Activated naive CD8-positive, alpha-beta T cell treated with anti-CD3 and anti-CD28 coated beads for 36 hours (primary cell): Measurements from ENCODE around the gene RPS6KB2. TPM values are rescaled to one million over a fixed set of nuclear protein-coding genes. Genes with fewer than 3 reads are reported as not detected.
"Not testable (repeated sequence)": the region's sequence is repeated elsewhere in the genome, so short reads cannot be mapped to it uniquely, and the experiment has no call there.

ENCODE experiments used
- DNase-seq: peaks from one replicate; pipeline ENCODE4 v3.0.0; 2021
- H3K27ac Mint-ChIP-seq: one replicate; pipeline ENCODE4 v1.8.0; 2022; ENCODE audit warnings: mild to moderate bottlenecking, moderate library complexity, mixed read lengths
- H3K27me3 Mint-ChIP-seq: one replicate; pipeline ENCODE4 v1.8.0; 2022; ENCODE audit warnings: mild to moderate bottlenecking, mixed read lengths
- H3K36me3 Mint-ChIP-seq: one replicate; pipeline ENCODE4 v1.8.0; 2021; ENCODE audit warnings: mild to moderate bottlenecking, mixed read lengths
- H3K4me1 Mint-ChIP-seq: one replicate; pipeline ENCODE4 v1.8.0; 2021; ENCODE audit warnings: mixed read lengths
- H3K4me3 Mint-ChIP-seq: one replicate; pipeline ENCODE4 v1.8.0; 2022; ENCODE audit warnings: mild to moderate bottlenecking, moderate library complexity, mixed read lengths
- H3K9me3 Mint-ChIP-seq: one replicate; pipeline ENCODE4 v1.8.0; 2022; ENCODE audit warnings: mixed read lengths
- total RNA-seq, 2 experiments: library from RNA; stranded (reverse); gene quantifications; one replicate each; pipeline ENCODE4 v1.2.3, GENCODE V29; 2021

Gene RPS6KB2
- total RNA-seq, 2 experiments from 2014 or later = 64.9 to 67.7 TPM

- Mint-ChIP-seq H3K36me3 (peaks cover 19% of the 10 kb centered on the region), H3K4me3 (peak overlapping the region; percentile 92), H3K27ac (peak overlapping the region; percentile 29), H3K4me1 (peaks cover 39% of the 10 kb centered on the region), H3K27me3 (no peaks in the 10 kb centered on the region), H3K9me3 (no peaks in the 10 kb centered on the region)
- DNase-seq = no peak
These were observed 34.9 kb upstream of the RPS6KB2 start for GRCh38 chr11:67393437-67393836.

GRCh38 chr11:67393990-67394389 is 34.3 kb upstream of the RPS6KB2 start:
- H3K4me3 Mint-ChIP-seq = peak overlapping the region; percentile 6
- no peaks in the 10 kb centered on the region for H3K27me3 Mint-ChIP-seq
- H3K9me3 Mint-ChIP-seq = no peaks in the 10 kb centered on the region
- DNase-seq = no peak
- H3K4me1 Mint-ChIP-seq = peaks cover 41% of the 10 kb centered on the region
- no peak overlapping the region for H3K27ac Mint-ChIP-seq
- peaks cover 21% of the 10 kb centered on the region for H3K36me3 Mint-ChIP-seq

- Mint-ChIP-seq H3K4me1 (peaks cover 45% of the 10 kb centered on the region), H3K4me3 (no peak overlapping the region), H3K36me3 (peaks cover 28% of the 10 kb centered on the region), H3K27me3 (no peaks in the 10 kb centered on the region), H3K27ac (peak overlapping the region; percentile 4), H3K9me3 (no peaks in the 10 kb centered on the region)
- DNase-seq = no peak
These were observed 32.6 kb upstream of the RPS6KB2 start for GRCh38 chr11:67395555-67396258.

GRCh38 chr11:67396259-67396581 is 32.1 kb upstream of the RPS6KB2 start:
- Mint-ChIP-seq H3K27me3 (no peaks in the 10 kb centered on the region), H3K27ac (peak overlapping the region; percentile 4), H3K4me3 (no peak overlapping the region), H3K9me3 (no peaks in the 10 kb centered on the region), H3K36me3 (peaks cover 31% of the 10 kb centered on the region), H3K4me1 (peaks cover 43% of the 10 kb centered on the region)
- no peak for DNase-seq

GRCh38 chr11:67396587-67397389 is 31.5 kb upstream of the RPS6KB2 start:
- H3K9me3 Mint-ChIP-seq = no peaks in the 10 kb centered on the region
- no peak for DNase-seq
- H3K36me3 Mint-ChIP-seq = peaks cover 31% of the 10 kb centered on the region
- H3K27ac Mint-ChIP-seq = peak overlapping the region; percentile 89
- no peaks in the 10 kb centered on the region for H3K27me3 Mint-ChIP-seq
- peaks cover 43% of the 10 kb centered on the region for H3K4me1 Mint-ChIP-seq
- H3K4me3 Mint-ChIP-seq = peak overlapping the region; percentile 54

GRCh38 chr11:67397536-67397935 is 30.8 kb upstream of the RPS6KB2 start:
- Mint-ChIP-seq H3K27me3 (no peaks in the 10 kb centered on the region), H3K9me3 (no peaks in the 10 kb centered on the region), H3K36me3 (peaks cover 31% of the 10 kb centered on the region), H3K4me3 (no peak overlapping the region), H3K4me1 (peaks cover 45% of the 10 kb centered on the region), H3K27ac (peak overlapping the region; percentile 89)
- no peak for DNase-seq

- Mint-ChIP-seq H3K4me1 (peaks cover 46% of the 10 kb centered on the region), H3K36me3 (peaks cover 31% of the 10 kb centered on the region), H3K27ac (peak overlapping the region; percentile 63), H3K9me3 (no peaks in the 10 kb centered on the region), H3K27me3 (no peaks in the 10 kb centered on the region), H3K4me3 (peak overlapping the region; percentile 47)
- DNase-seq = no peak
These were observed 30.2 kb upstream of the RPS6KB2 start for GRCh38 chr11:67397986-67398660.

- DNase-seq = no peak
- Mint-ChIP-seq H3K36me3 (peaks cover 29% of the 10 kb centered on the region), H3K4me1 (peaks cover 45% of the 10 kb centered on the region), H3K4me3 (peak overlapping the region; percentile 52), H3K27ac (peak overlapping the region; percentile 60), H3K27me3 (no peaks in the 10 kb centered on the region), H3K9me3 (no peaks in the 10 kb centered on the region)
These were observed 29.4 kb upstream of the RPS6KB2 start for GRCh38 chr11:67398661-67399563.

- H3K9me3 Mint-ChIP-seq = no peaks in the 10 kb centered on the region
- peak overlapping the region; percentile 84 for H3K27ac Mint-ChIP-seq
- peak overlapping the region; percentile 87 for H3K4me3 Mint-ChIP-seq
- no peak for DNase-seq
- peaks cover 45% of the 10 kb centered on the region for H3K4me1 Mint-ChIP-seq
- no peaks in the 10 kb centered on the region for H3K27me3 Mint-ChIP-seq
- H3K36me3 Mint-ChIP-seq = peaks cover 35% of the 10 kb centered on the region
These were observed 27.9 kb upstream of the RPS6KB2 start for GRCh38 chr11:67400251-67400941.

- peak overlapping the region; percentile 87 for H3K4me3 Mint-ChIP-seq
- DNase-seq = no peak
- peak overlapping the region; percentile 84 for H3K27ac Mint-ChIP-seq
- no peaks in the 10 kb centered on the region for H3K9me3 Mint-ChIP-seq
- H3K27me3 Mint-ChIP-seq = no peaks in the 10 kb centered on the region
- peaks cover 45% of the 10 kb centered on the region for H3K4me1 Mint-ChIP-seq
- peaks cover 39% of the 10 kb centered on the region for H3K36me3 Mint-ChIP-seq
These were observed 27.3 kb upstream of the RPS6KB2 start for GRCh38 chr11:67400942-67401494.

- Mint-ChIP-seq H3K27me3 (no peaks in the 10 kb centered on the region), H3K4me3 (peak within 1 kb of the TSS; percentile 90), H3K4me1 (peaks cover 48% of the 10 kb centered on the region), H3K9me3 (no peaks in the 10 kb centered on the region), H3K27ac (peak within 1 kb of the TSS; percentile 96), H3K36me3 (peaks cover 44% of the 10 kb centered on the region)
- peak; percentile 93 for DNase-seq
These were observed 26.7 kb upstream of the RPS6KB2 start, which contains the start of gene PPP1CA for GRCh38 chr11:67401495-67402191. TSS of gene PPP1CA (minus strand) at chr11:67401858. CDS start at chr11:67401782, 76 bp downstream.

GRCh38 chr11:67402192-67402839 is 26.0 kb upstream of the RPS6KB2 start:
- H3K27me3 Mint-ChIP-seq, DNase-seq, H3K9me3 Mint-ChIP-seq: not testable (repeated sequence)
- Mint-ChIP-seq H3K4me3 (peak overlapping the region; percentile 90), H3K27ac (peak overlapping the region; percentile 96), H3K4me1 (peaks cover 47% of the 10 kb centered on the region), H3K36me3 (peaks cover 46% of the 10 kb centered on the region)

GRCh38 chr11:67403085-67403484 is 25.2 kb upstream of the RPS6KB2 start:
- Mint-ChIP-seq H3K36me3 (peaks cover 45% of the 10 kb centered on the region), H3K27ac (peak overlapping the region; percentile 96), H3K4me1 (peaks cover 49% of the 10 kb centered on the region), H3K4me3 (peak overlapping the region; percentile 90)
- H3K9me3 Mint-ChIP-seq, H3K27me3 Mint-ChIP-seq, DNase-seq: not testable (repeated sequence)
